SH-SY5Y (cell line): ENCODE results near the gene SLC15A4.

Experiments used
- GATA2 ChIP-seq: IDR thresholded peaks from 2 replicates; pipeline ENCODE4 v1.6.1; 2011; ENCODE audit warnings: mild to moderate bottlenecking, low read depth, low read length
- GATA3 ChIP-seq: IDR thresholded peaks from 2 replicates; pipeline ENCODE4 v1.6.1; 2011; ENCODE audit warnings: low read depth, mild to moderate bottlenecking, low read length, moderate library complexity

DNA sequence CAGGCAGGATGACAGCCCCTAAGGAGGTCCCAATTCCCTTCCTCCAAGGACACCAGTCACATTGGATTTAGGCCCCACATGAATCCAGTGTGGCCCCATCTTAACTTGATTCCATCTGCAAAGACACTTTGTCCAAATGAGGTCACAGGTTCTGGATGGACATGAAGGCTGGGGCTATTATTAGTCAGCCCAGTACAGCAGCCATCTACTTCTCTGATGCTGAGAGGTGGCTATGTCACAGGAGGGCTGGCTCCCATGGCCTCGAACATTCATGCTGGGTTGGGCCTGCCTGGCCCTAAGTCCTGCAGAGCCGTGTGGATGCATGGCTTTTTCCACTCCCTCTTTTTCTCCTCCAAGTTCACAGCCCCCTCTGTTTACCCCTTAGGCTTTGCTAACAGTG lies 35.9 kb downstream of the SLC15A4 start:
- no peak for TF ChIP-seq GATA3
- TF ChIP-seq GATA2 = no peak
